ENCODE data around the gene F5. TPM values are rescaled to one million over a fixed set of nuclear protein-coding genes. Genes with fewer than 3 reads are reported as not detected.

The F5 gene
- total RNA-seq, 1 donor from 2014 or later, result 17.5 TPM

GRCh38 chr1:169484683-169485430 lies 101.4 kb downstream of the F5 start:
- intact Hi-C loops (cut with micrococcal nuclease), result loop anchor here (1.0 to 5.0 kb wide), 13 partner anchors 25 to 1548 kb away; partner anchors contain the start of genes ATP1B1, CCDC181, DCAF6 and MPC2

GRCh38 chr1:169484101-169484500 lies 102.2 kb downstream of the F5 start:
- intact Hi-C loops (cut with micrococcal nuclease), result loop anchor here (2.0 to 5.0 kb wide), 4 partner anchors 57 to 225 kb away; partner anchors contain the start of gene CCDC181

- intact Hi-C loops (cut with micrococcal nuclease), result loop anchor here (5.0 kb wide), 1 partner anchor 91 kb away; no protein-coding TSS in a partner anchor
These were observed 102.7 kb downstream of the F5 start for GRCh38 chr1:169483500-169483966.

- intact Hi-C loops (cut with micrococcal nuclease), result loop anchor here (5.0 kb wide), 1 partner anchor 87 kb away; no protein-coding TSS in a partner anchor
These were observed 106.8 kb downstream of the F5 start for GRCh38 chr1:169479363-169480066.

GRCh38 chr1:169478094-169478672 lies 108.1 kb downstream of the F5 start:
- intact Hi-C loops (cut with micrococcal nuclease), result no loop called here

- intact Hi-C loops (cut with micrococcal nuclease), result no loop called here
These were observed 110.4 kb downstream of the F5 start for GRCh38 chr1:169475806-169476387.

GRCh38 chr1:169474302-169474995 lies 111.8 kb downstream of the F5 start:
- intact Hi-C loops (cut with micrococcal nuclease), result no loop called here

- intact Hi-C loops (cut with micrococcal nuclease), result no loop called here
These were observed 112.9 kb downstream of the F5 start for GRCh38 chr1:169473347-169473746.

GRCh38 chr1:169472738-169473137 lies 113.5 kb downstream of the F5 start:
- intact Hi-C loops (cut with micrococcal nuclease), result no loop called here

- intact Hi-C loops (cut with micrococcal nuclease), result loop anchor here (10.0 kb wide), 1 partner anchor 954 kb away; no protein-coding TSS in a partner anchor
These were observed 117.3 kb downstream of the F5 start for GRCh38 chr1:169468982-169469381.

GRCh38 chr1:169466259-169467230 lies 119.7 kb downstream of the F5 start:
- intact Hi-C loops (cut with micrococcal nuclease), result loop anchor here (1.0 to 10.0 kb wide), 4 partner anchors 80 to 952 kb away; no protein-coding TSS in a partner anchor

- intact Hi-C loops (cut with micrococcal nuclease), result loop anchor here (10.0 kb wide), 1 partner anchor 950 kb away; no protein-coding TSS in a partner anchor
These were observed 121.0 kb downstream of the F5 start for GRCh38 chr1:169465281-169465680.

Other genes starting within 250 kb of the F5 start
- 16.1 and 21.5 TPM in 2 replicates for gene NME7, start 218.7 kb downstream of the F5 start, total RNA-seq
- gene BLZF1, start 218.3 kb downstream of the F5 start, total RNA-seq, result 29.3 and 31.8 TPM in 2 replicates
- gene CCDC181, start 159.0 kb downstream of the F5 start, total RNA-seq, result not detected in 2 replicates
- gene SLC19A2, start 100.5 kb downstream of the F5 start, total RNA-seq, result 7.1 and 8.0 TPM in 2 replicates
- 0.15 and 0.24 TPM in 2 replicates for gene SELP, start 43.6 kb upstream of the F5 start, total RNA-seq
- 330 and 338 TPM in 2 replicates for gene SELL, start 125.1 kb upstream of the F5 start, total RNA-seq
- gene SELE, start 147.6 kb upstream of the F5 start, total RNA-seq, result not detected in 2 replicates
- gene METTL18, start 208.4 kb upstream of the F5 start, total RNA-seq, result 11.8 and 12.1 TPM in 2 replicates